Spinal cord (tissue), 10 donors: ENCODE results near the gene LDHB. TPM values are rescaled to one million over a fixed set of nuclear protein-coding genes. Genes with fewer than 3 reads are reported as not detected.
"Not testable (repeated sequence)": the region's sequence is repeated elsewhere in the genome, so short reads cannot be mapped to it uniquely, and the experiment has no call there.

ENCODE experiments used
- DNase-seq, 6 donors: peaks; one replicate each; pipeline versions ENCODE4 v3.0.0 to v3.0.0-alpha.2; 2013 to 2015; ENCODE audit warnings: low spot score in 6 of 6, low read depth in 4 of 6
- H3K27ac ChIP-seq: one replicate; pipeline ENCODE4 v1.5.1; 2013; ENCODE audit warnings: low read depth, low read length, control low read depth
- H3K27me3 ChIP-seq: one replicate; pipeline ENCODE4 v1.6.1; 2013; ENCODE audit warnings: low read length; ENCODE audit not compliant: control insufficient read depth, insufficient read depth
- H3K36me3 ChIP-seq: one replicate; pipeline ENCODE4 v1.6.1; 2013; ENCODE audit warnings: low read length; ENCODE audit not compliant: control insufficient read depth, insufficient read depth
- H3K4me1 ChIP-seq: one replicate; pipeline ENCODE4 v1.6.1; 2013; ENCODE audit warnings: low read length; ENCODE audit not compliant: control insufficient read depth, insufficient read depth
- H3K4me3 ChIP-seq: one replicate; pipeline ENCODE4 v1.5.1; 2013; ENCODE audit warnings: low read depth, low read length, control low read depth
- H3K9me3 ChIP-seq: one replicate; pipeline ENCODE4 v1.6.1; 2013; ENCODE audit warnings: low read length; ENCODE audit not compliant: control insufficient read depth, insufficient read depth
- WGBS: methylation state at CpG from one replicate; pipeline ENCODE4 v1.1.5; 2013; ENCODE audit warnings: missing lambda C conversion rate; ENCODE audit not compliant: insufficient coverage; 5-methylcytosine and 5-hydroxymethylcytosine counted together
- polyA plus RNA-seq, 2 donors: library from polyadenylated mRNA; unstranded; fragments of 120-200 nt; gene quantifications; one replicate each; pipeline ENCODE4 v1.2.1, GENCODE V29; 2013; ENCODE audit not compliant: insufficient read length in 2 of 2
- total RNA-seq, 2 donors: library from RNA; depleted of rRNA in 1 of 2; stranded (reverse); fragments of 120-200 nt in 1 of 2; fragments of >200 nt in 1 of 2; gene quantifications; one replicate each; pipeline versions ENCODE4 v1.2.3 to v1.2.4, GENCODE V29; 2013 to 2014
- donor health status: healthy.

LDHB gene
- total and polyA plus RNA-seq, 4 donors = 648 to 988 (median 846) TPM

DNA sequence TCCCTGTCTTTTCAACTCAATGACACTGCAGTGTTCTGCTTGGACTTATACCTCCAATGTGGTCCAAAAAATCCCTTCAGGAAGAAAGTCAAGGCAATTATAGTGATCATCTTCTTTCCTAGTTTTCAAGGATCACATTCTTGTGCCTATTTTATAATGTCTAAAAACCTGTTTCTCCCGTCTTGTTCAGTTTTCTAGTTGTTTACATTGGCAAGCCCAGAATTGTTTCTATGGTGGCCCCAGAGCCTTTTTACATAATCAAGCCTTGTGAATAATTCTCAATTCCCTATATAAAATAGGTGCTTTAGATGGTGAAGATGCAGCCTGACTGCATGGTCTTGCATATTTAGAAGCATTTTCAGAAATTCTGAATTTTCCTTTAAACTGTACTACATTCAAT is 14.5 kb upstream of the LDHB start:
- Histone ChIP-seq H3K27ac (no peak overlapping the region), H3K9me3 (no peaks in the 10 kb centered on the region), H3K36me3 (no peaks in the 10 kb centered on the region), H3K4me1 (no peaks in the 10 kb centered on the region), H3K27me3 (no peaks in the 10 kb centered on the region), H3K4me3 (no peak overlapping the region)
- no peak for DNase-seq
- WGBS = no CpG with 5 or more reads among the region's 1 CpG

GRCh38 chr12:21666722-21667121 is 9.1 kb upstream of the LDHB start:
- Histone ChIP-seq H3K4me1 (no peaks in the 10 kb centered on the region), H3K9me3 (no peaks in the 10 kb centered on the region), H3K27ac (no peak overlapping the region), H3K36me3 (no peaks in the 10 kb centered on the region), H3K27me3 (no peaks in the 10 kb centered on the region), H3K4me3 (no peak overlapping the region)
- no peak for DNase-seq
- WGBS = no CpG with 5 or more reads among the region's 4 CpGs

DNA sequence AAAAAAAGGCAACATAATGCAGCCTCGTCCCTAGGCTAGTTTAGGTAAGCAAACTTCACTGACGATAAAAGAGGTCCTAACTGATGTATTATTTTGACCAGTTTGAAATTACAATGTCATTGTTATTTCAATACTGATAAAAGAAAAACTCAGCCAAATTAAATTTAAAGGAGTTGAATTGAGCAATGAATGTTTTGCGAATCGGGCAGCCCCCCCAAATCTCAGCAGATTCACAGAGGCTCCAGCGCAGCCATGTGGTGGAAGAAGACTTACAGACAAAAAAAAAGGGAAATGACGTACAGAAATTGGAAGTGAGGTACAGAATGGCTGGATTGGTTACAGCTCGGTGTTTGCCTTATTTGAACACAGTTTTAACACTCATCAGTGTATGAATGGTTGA is 8.2 kb upstream of the LDHB start:
- 80% methylated on average over 1 of the region's 7 CpGs for WGBS
- H3K4me1 ChIP-seq = no peaks in the 10 kb centered on the region
- no peak overlapping the region for H3K27ac ChIP-seq
- DNase-seq = no peak
- no peak overlapping the region for H3K4me3 ChIP-seq
- no peaks in the 10 kb centered on the region for H3K36me3 ChIP-seq
- no peaks in the 10 kb centered on the region for H3K27me3 ChIP-seq
- no peaks in the 10 kb centered on the region for H3K9me3 ChIP-seq

- WGBS = 87% methylated on average over 22 of the region's 27 CpGs
- no peak for DNase-seq
- H3K9me3 ChIP-seq = no peaks in the 10 kb centered on the region
- no peaks in the 10 kb centered on the region for H3K27me3 ChIP-seq
- no peak overlapping the region for H3K4me3 ChIP-seq
- H3K36me3 ChIP-seq = no peaks in the 10 kb centered on the region
- H3K27ac ChIP-seq = no peak overlapping the region
- no peaks in the 10 kb centered on the region for H3K4me1 ChIP-seq
Measured at GRCh38 chr12:21662122-21662792, 4.6 kb upstream of the LDHB start.

- not testable (repeated sequence) for H3K9me3 ChIP-seq, H3K4me1 ChIP-seq, H3K27me3 ChIP-seq, H3K27ac ChIP-seq, DNase-seq, H3K4me3 ChIP-seq, H3K36me3 ChIP-seq
- 99% methylated on average over 31 of the region's 44 CpGs for WGBS
Measured at GRCh38 chr12:21661396-21662093, 3.9 kb upstream of the LDHB start.

DNA sequence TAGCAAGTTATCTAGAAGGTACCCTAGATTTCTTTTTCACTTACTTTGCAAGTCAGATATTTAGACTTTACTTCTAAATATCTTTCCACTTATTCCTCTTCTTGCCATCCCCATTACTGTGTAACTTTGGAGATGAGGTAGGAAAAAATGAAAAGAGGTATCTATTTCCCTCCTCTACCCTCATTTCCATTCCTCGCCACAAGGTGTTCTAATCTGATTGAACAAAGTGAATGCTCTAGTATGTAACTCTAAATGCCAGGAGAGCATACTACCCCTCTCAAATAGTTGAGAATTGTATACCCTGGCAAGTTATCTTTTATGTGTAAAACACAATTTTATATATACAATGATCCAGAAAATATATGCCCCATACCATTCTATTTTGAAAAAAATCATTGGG is 1.7 kb upstream of the LDHB start:
- Histone ChIP-seq H3K27ac (no peak overlapping the region), H3K4me1 (no peaks in the 10 kb centered on the region), H3K27me3 (no peaks in the 10 kb centered on the region), H3K9me3 (no peaks in the 10 kb centered on the region), H3K4me3 (no peak overlapping the region), H3K36me3 (no peaks in the 10 kb centered on the region)
- no peak for DNase-seq
- WGBS = no CpG with 5 or more reads among the region's 1 CpG

GRCh38 chr12:21656905-21657325 is 727 bp downstream of the LDHB start:
- H3K36me3 ChIP-seq = no peaks in the 10 kb centered on the region
- peak overlapping the region; percentile 94 for H3K4me3 ChIP-seq
- WGBS = 1% methylated on average over 16 of the region's 16 CpGs
- no peaks in the 10 kb centered on the region for H3K27me3 ChIP-seq
- no peaks in the 10 kb centered on the region for H3K9me3 ChIP-seq
- H3K27ac ChIP-seq = peak overlapping the region; percentile 98
- no peaks in the 10 kb centered on the region for H3K4me1 ChIP-seq
- DNase-seq = peak; percentile 24 to 84 (median 52)

DNA sequence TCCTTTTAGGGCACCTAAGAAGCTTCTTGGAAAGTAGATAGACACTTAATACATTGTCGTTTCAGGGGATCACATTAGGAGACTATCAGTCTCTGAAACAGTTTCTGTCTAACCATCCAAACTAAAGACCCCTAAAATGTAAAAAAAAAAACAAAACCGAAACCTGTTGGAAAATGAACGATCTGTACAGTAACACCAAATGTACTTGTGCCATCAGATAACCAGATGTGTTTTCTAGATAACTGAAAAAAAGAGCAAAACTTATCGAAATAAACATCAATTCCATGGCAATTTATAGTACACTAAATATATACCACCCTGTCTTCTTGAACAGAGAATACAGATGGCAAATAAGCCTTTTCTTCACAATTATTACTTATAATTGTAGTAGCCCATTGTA is 2.1 kb downstream of the LDHB start:
- Histone ChIP-seq H3K36me3 (peaks cover 7% of the 10 kb centered on the region), H3K27ac (no peak overlapping the region), H3K4me3 (peak overlapping the region; percentile 94), H3K9me3 (no peaks in the 10 kb centered on the region), H3K27me3 (no peaks in the 10 kb centered on the region), H3K4me1 (no peaks in the 10 kb centered on the region)
- DNase-seq = no peak
- WGBS = no CpG with 5 or more reads among the region's 4 CpGs

GRCh38 chr12:21651821-21652220 is 5.8 kb downstream of the LDHB start:
- DNase-seq = no peak
- Histone ChIP-seq H3K27ac (no peak overlapping the region), H3K9me3 (no peaks in the 10 kb centered on the region), H3K27me3 (no peaks in the 10 kb centered on the region), H3K4me3 (no peak overlapping the region), H3K4me1 (no peaks in the 10 kb centered on the region), H3K36me3 (peaks cover 16% of the 10 kb centered on the region)
- no CpG with 5 or more reads among the region's 1 CpG for WGBS

GRCh38 chr12:21650997-21651396 is 6.6 kb downstream of the LDHB start:
- no peaks in the 10 kb centered on the region for H3K27me3 ChIP-seq
- H3K4me3 ChIP-seq = no peak overlapping the region

More at GRCh38 chr12:21650997-21651396, 6.6 kb downstream of the LDHB start:
- no peaks in the 10 kb centered on the region for H3K9me3 ChIP-seq
- H3K27ac ChIP-seq = no peak overlapping the region
- H3K36me3 ChIP-seq = peaks cover 19% of the 10 kb centered on the region
- WGBS = no CpG with 5 or more reads among the region's 1 CpG
- H3K4me1 ChIP-seq = no peaks in the 10 kb centered on the region
- DNase-seq = no peak
